ENCODE data around the gene HECTD4.

HECTD4 gene

DNA sequence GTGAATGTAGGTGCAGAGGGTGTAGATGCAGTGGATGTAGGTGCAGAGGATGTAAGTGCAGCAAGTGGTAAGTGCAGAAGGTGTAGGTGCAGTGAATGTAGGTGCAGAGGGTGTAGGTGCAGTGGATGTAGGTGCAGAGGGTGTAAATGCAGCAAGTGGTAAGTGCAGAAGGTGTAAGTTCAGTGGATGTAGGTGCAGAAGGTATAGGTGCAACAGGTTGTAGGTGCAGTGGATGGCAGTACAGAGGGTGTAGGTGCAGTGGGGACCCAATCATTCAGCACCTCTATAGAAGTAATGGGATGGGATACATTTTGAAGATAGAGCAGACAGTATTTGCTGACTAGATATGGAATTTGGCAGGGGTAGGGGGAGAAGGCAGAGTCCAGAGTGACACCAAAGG lies 85.0 kb downstream of the HECTD4 start:
- H3K4me3 ChIP-seq (ENCODE audit: low read depth, low read length) = no peak overlapping the region
- DNase-seq (ENCODE audit: low read depth) = no peak
- TF ChIP-seq, protein P1, sequence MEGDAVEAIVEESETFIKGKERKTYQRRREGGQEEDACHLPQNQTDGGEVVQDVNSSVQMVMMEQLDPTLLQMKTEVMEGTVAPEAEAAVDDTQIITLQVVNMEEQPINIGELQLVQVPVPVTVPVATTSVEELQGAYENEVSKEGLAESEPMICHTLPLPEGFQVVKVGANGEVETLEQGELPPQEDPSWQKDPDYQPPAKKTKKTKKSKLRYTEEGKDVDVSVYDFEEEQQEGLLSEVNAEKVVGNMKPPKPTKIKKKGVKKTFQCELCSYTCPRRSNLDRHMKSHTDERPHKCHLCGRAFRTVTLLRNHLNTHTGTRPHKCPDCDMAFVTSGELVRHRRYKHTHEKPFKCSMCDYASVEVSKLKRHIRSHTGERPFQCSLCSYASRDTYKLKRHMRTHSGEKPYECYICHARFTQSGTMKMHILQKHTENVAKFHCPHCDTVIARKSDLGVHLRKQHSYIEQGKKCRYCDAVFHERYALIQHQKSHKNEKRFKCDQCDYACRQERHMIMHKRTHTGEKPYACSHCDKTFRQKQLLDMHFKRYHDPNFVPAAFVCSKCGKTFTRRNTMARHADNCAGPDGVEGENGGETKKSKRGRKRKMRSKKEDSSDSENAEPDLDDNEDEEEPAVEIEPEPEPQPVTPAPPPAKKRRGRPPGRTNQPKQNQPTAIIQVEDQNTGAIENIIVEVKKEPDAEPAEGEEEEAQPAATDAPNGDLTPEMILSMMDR (IDR thresholded peaks at IDR 0.05; ENCODE audit: insufficient read depth, low read depth, low read length, missing control alignments) = no peak

DNA sequence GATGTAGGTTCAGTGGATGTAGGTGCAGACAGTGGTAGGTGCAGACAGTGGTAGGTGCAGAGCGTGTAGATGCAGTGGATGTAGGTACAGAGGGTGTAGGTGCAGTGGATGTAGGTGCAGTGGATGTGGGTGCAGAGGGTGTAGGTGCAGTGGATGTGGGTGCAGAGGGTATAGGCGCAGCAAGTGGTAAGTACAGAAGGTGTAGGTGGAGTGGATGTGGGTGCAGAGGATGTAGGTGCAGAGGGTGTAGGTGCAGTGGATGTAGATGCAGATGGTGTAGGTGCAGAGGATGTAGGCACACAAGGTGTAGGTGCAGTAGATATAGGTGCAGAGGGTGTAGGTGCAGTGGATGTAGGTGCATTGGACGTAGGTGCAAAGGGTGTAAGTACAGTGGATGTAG lies 86.0 kb downstream of the HECTD4 start:
- DNase-seq (ENCODE audit: low read depth) = no peak
- TF ChIP-seq, protein P1 (IDR thresholded peaks at IDR 0.05; ENCODE audit: insufficient read depth, low read depth, low read length, missing control alignments) = no peak
- H3K4me3 ChIP-seq (ENCODE audit: low read depth, low read length) = no peak overlapping the region

DNA sequence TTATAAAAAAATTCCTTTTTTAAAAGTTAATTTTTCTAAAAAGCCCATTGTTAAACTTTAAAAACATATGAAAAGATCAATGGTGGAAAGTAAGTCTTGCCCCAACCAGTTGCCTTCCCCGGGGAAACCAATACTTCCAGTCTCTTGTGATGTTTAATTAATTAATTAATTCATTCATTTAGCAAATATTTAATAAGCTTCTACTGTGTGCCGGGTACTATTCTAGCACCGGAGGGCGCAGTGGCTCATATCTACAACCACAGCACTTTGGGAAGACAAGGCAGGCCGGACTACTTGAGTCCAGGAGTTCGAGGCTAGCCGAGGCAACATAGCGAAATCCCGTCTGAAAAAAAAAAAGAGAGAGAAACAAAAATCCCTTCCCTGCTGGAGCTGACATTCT lies 87.4 kb downstream of the HECTD4 start:
- TF ChIP-seq, protein P1 (IDR thresholded peaks at IDR 0.05; ENCODE audit: insufficient read depth, low read depth, low read length, missing control alignments) = peak; percentile 7
- no peak for DNase-seq (ENCODE audit: low read depth)
- no peak overlapping the region for H3K4me3 ChIP-seq (ENCODE audit: low read depth, low read length)

DNA sequence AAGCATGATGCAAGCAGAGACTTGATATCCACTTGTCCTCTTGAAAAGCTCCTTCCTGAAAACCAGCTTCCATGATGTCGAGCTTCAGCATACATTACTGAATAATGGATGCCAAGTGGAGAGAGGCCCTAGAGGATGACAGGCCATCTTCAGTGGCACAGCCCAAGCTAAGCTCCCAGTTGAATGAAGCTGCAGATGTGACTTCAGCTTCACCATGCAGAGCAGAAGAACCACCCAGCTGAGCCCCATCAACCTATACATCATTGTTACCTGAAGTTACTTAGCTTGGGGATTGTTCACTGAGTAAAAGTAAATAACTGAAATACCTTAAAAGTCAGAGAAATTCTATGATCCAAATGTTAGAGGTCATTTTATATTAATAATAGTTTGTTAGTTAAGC lies 93.6 kb downstream of the HECTD4 start:
- TF ChIP-seq, protein P1 (IDR thresholded peaks at IDR 0.05; ENCODE audit: insufficient read depth, low read depth, low read length, missing control alignments) = no peak
- H3K4me3 ChIP-seq (ENCODE audit: low read depth, low read length) = no peak overlapping the region
- DNase-seq (ENCODE audit: low read depth) = no peak

DNA sequence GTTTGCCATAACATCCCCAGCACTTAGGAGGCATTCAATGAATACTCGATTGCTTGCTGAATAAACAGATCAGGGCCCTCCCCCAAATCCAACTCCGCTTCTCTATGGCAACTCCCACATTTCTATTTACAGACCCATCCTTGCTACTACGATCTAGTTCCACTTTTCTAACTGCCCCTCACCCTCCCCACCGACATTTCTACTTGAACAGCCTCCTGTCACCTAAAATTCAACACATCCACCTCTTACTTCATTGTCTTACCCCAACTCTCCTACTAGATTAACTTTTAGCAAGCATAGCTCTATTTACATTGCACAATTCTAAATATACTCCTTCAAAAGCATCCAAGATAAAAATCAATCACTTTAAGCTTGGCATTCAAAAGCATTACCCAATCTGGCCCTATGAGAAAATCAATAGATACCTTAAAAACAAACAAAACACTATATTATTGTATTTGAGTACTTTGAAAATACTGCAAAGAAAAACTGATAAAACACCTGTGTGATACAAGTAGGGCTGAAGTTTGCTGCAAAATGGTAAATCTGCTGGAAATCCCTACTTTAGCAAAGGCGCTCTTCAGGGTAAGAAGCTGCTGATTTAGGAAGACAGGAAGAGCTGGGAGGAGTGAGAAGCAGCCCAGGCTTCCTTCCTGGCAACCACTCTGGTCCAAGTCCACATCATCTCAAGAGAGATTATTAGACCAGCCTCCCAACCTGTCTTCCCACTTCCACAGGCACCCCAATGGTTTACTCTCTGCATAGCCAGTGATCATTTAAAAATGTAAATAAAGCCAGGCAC lies 96.4 kb downstream of the HECTD4 start:
- H3K4me3 ChIP-seq (ENCODE audit: low read depth, low read length) = no peak overlapping the region
- TF ChIP-seq, protein P1 (IDR thresholded peaks at IDR 0.05; ENCODE audit: insufficient read depth, low read depth, low read length, missing control alignments) = no peak
- no peak for DNase-seq (ENCODE audit: low read depth)

DNA sequence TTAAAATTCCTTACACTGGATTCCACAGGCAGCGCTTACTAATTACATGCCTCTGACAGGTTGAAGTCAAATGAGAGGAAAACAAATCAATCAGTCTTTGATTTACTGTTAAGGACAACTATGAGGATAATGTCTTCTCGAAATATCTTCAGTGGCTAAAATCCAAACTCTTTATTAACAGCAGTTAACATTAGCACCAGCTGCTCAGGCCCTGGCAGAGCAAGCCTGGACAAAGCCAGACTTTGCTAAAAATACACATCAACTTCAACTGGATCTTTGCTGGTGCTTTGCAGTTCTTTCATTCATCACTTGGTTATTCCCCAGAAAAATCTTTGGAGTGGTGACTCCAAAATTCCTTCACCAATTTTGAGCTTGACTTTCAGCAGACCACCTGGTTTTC lies 98.7 kb downstream of the HECTD4 start:
- no peak overlapping the region for H3K4me3 ChIP-seq (ENCODE audit: low read depth, low read length)
- TF ChIP-seq, protein P1 (IDR thresholded peaks at IDR 0.05; ENCODE audit: insufficient read depth, low read depth, low read length, missing control alignments) = no peak
- no peak for DNase-seq (ENCODE audit: low read depth)

DNA sequence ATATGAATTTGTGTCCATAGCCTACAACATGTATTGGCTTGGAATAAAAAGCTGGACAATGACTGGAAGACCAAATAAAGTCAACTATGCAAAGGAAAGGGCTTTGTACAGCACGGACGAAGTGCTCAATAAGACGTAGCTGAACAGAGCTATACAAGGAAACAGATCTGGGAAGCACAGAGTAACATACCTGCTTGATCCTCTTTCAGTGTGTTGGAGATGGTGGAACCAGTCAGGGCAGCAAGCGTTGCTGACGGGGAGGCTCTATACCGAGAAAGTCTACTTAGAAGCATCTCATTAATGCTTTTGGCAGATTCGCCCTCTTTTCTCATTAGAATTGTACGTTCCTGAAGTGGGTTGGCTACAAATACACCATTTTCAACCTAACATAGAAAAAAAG lies 99.3 kb downstream of the HECTD4 start:
- TF ChIP-seq, protein P1 (IDR thresholded peaks at IDR 0.05; ENCODE audit: insufficient read depth, low read depth, low read length, missing control alignments) = no peak
- no peak overlapping the region for H3K4me3 ChIP-seq (ENCODE audit: low read depth, low read length)
- DNase-seq (ENCODE audit: low read depth) = no peak
